K562 (cell line): ENCODE results near the gene RNF114. TPM values are rescaled to one million over a fixed set of nuclear protein-coding genes. Genes with fewer than 3 reads are reported as not detected.
A peak's percentile ranks its signal among the peaks of the same experiment; 100 is the strongest.

Experiments
- CBFA2T3 ChIP-seq: fragments of 450-650 bp; IDR thresholded peaks from 2 replicates; pipeline ENCODE4 v1.6.1; 2017
- CBX3 ChIP-seq, 2 experiments: IDR thresholded peaks; 1 replicate in 1 of 2; 2 replicates in 1 of 2; pipeline ENCODE4 v1.6.1; 2012; ENCODE audit warnings: inconsistent platforms in 2 of 2, low read length in 2 of 2, borderline replicate concordance in 1 of 2, control low read depth in 1 of 2
- MAFG ChIP-seq: fragments of 450-650 bp; conservative IDR thresholded peaks from 2 replicates; pipeline ENCODE4 v1.6.1; 2016; ENCODE audit warnings: missing genetic modification characterization, missing compliant biosample characterization
- TAF1 ChIP-seq: IDR thresholded peaks from 2 replicates; pipeline ENCODE4 v1.6.1; 2011; ENCODE audit warnings: mild to moderate bottlenecking, low read length, moderate library complexity; ENCODE audit not compliant: insufficient read depth, control insufficient read depth, severe bottlenecking; ENCODE audit errors: extremely low read depth
- TEAD1 ChIP-seq, 2 experiments: fragments of 450-650 bp in 1 of 2; sonication (generic) in 1 of 2; formaldehyde crosslinking; IDR thresholded peaks; 2 replicates each; pipeline versions ENCODE4 v1.4.0 to v1.8.0; 2020 to 2022; ENCODE audit warnings: mild to moderate bottlenecking in 2 of 2, missing genetic modification reagents in 1 of 2
- ZFP1 ChIP-seq: fragments of 450-650 bp; formaldehyde crosslinking; IDR thresholded peaks from 2 replicates; pipeline ENCODE4 v1.4.0; 2020; ENCODE audit warnings: mild to moderate bottlenecking, mixed read lengths
- ZNF707 ChIP-seq: fragments of 250-450 bp; sonication (Bioruptor Pico); conservative IDR thresholded peaks from 2 replicates; pipeline ENCODE4 v1.8.0; 2022; ENCODE audit warnings: inconsistent platforms, mild to moderate bottlenecking, moderate library complexity
- ZNF766 ChIP-seq: fragments of 200-800 bp; sonication (Bioruptor generic); conservative IDR thresholded peaks from 2 replicates; pipeline ENCODE4 v1.6.1; 2016; ENCODE audit warnings: missing genetic modification characterization, missing compliant biosample characterization
- ZZZ3 ChIP-seq: fragments of 450-650 bp; IDR thresholded peaks from 2 replicates; pipeline ENCODE4 v1.6.1; 2016; ENCODE audit warnings: antibody characterized with exemption, mild to moderate bottlenecking, moderate library complexity
- polyA plus RNA-seq, 8 experiments: library from polyadenylated mRNA; depleted of rRNA in 4 of 8; stranded (reverse) in 5 of 8; unstranded in 3 of 8; fragments of >200 nt; fragmentation: Nextera tagmentation in 2 of 8; fragmentation: Illumina TruSeq in 1 of 8; extraction: Ambion mirVana in 2 of 8; extraction: Trizol in 1 of 8; gene quantifications; 2 replicates each; pipeline versions ENCODE4 v1.2.1 to v1.2.3, GENCODE V29; 2011 to 2014; ENCODE audit warnings: inconsistent platforms in 1 of 8, missing spikeins in 1 of 8
- total RNA-seq, 7 experiments: library from RNA; depleted of rRNA in 6 of 7; stranded (reverse); fragments of >200 nt in 6 of 7; fragmentation: Illumina TruSeq in 2 of 7; extraction: Trizol in 2 of 7; gene quantifications; 2 replicates each; pipeline versions ENCODE4 v1.2.1 to v1.2.3, GENCODE V29; 2011 to 2021; ENCODE audit warnings: low replicate concordance in 1 of 7
- TF ChIP-seq, protein P1 (sequence below), 2 experiments: fragments of 450-650 bp; formaldehyde crosslinking in 1 of 2; IDR thresholded peaks; 2 replicates each; pipeline versions ENCODE4 v1.4.0 to v1.6.1; 2014 to 2020; ENCODE audit warnings: mild to moderate bottlenecking in 2 of 2, borderline replicate concordance in 1 of 2, low read depth in 1 of 2
- TF ChIP-seq, protein P2 (sequence below): sonication (generic); formaldehyde crosslinking; IDR thresholded peaks from 2 replicates; pipeline ENCODE4 v1.8.0; 2023; ENCODE audit warnings: mild to moderate bottlenecking, missing genetic modification reagents

The RNF114 gene
- total and polyA plus RNA-seq, 9 of the 15 experiments (the other 6 are each of a cell fraction or from before 2014, with no cell fraction given), result 38.6 to 111 (median 62.6) TPM

DNA sequence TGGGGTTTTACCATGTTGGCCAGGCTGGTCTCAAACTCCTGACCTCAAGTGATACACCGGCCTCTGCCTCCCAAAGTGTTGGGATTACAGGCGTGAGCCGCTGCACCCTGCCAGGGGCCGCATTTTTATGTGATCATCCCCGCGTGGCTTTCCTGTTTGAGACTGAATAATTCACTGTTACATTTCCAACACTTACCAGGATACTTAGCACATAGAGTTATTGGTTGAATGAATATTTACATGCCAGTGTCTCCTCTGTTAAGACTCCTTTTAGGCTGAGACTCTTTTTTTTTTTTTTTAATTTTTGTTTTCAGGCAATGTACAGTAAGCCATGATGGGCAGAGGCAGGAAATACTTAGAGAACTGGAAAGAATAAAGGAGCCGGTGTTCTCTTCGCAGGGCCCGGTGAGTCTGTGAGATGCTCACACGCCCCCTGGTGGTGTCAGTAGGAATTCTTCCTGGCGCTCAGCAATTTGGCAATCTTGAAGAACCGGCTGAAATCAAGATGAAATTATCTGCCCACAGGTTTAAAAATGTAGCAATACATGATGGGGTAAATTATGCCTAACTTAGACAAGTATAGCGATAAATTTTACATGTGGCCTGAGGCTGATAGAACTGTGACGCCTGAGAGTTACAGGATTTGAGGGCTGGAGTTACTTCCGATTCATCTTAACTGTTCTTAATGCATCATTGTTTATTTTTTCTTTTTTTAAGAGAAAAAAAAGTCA, 7.6 kb upstream of the RNF114 start (continued):
- TF ChIP-seq ZNF766 (CRISPR knock-in tag) (0 out of 2 replicates have a peak, but pooled peaks have one; percentile 47), ZNF707 (CRISPR knock-in tag) (no peak), CBFA2T3 (peak; percentile 47; the same call in 1 of the 2 replicates), MAFG (peak; percentile 19; the same call in 1 of the 2 replicates), TAF1 (peak; percentile 21), ZFP1 (CRISPR knock-in tag) (no peak), ZZZ3 (no peak), CBX3 (IDR thresholded peaks at IDR 0.05; ENCODE audit: borderline replicate concordance in 1 of 2, low read length in 2 of 2) (0 out of 3 replicates have a peak, but pooled peaks of 1 of the 2 experiments have one; percentile 12), TEAD1 (CRISPR knock-in tag; IDR thresholded peaks at IDR 0.05) (0 out of 4 replicates have a peak, but pooled peaks of 1 of the 2 experiments have one; percentile 30)
- TF ChIP-seq, protein P1, sequence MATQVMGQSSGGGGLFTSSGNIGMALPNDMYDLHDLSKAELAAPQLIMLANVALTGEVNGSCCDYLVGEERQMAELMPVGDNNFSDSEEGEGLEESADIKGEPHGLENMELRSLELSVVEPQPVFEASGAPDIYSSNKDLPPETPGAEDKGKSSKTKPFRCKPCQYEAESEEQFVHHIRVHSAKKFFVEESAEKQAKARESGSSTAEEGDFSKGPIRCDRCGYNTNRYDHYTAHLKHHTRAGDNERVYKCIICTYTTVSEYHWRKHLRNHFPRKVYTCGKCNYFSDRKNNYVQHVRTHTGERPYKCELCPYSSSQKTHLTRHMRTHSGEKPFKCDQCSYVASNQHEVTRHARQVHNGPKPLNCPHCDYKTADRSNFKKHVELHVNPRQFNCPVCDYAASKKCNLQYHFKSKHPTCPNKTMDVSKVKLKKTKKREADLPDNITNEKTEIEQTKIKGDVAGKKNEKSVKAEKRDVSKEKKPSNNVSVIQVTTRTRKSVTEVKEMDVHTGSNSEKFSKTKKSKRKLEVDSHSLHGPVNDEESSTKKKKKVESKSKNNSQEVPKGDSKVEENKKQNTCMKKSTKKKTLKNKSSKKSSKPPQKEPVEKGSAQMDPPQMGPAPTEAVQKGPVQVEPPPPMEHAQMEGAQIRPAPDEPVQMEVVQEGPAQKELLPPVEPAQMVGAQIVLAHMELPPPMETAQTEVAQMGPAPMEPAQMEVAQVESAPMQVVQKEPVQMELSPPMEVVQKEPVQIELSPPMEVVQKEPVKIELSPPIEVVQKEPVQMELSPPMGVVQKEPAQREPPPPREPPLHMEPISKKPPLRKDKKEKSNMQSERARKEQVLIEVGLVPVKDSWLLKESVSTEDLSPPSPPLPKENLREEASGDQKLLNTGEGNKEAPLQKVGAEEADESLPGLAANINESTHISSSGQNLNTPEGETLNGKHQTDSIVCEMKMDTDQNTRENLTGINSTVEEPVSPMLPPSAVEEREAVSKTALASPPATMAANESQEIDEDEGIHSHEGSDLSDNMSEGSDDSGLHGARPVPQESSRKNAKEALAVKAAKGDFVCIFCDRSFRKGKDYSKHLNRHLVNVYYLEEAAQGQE (IDR thresholded peaks at IDR 0.05; ENCODE audit: borderline replicate concordance), result peak; percentile 60; the same call in 1 of the 2 replicates
- TF ChIP-seq, protein P1 (CRISPR knock-in tag; IDR thresholded peaks at IDR 0.05; ENCODE audit: low read depth), result no peak
- TF ChIP-seq, protein P2, sequence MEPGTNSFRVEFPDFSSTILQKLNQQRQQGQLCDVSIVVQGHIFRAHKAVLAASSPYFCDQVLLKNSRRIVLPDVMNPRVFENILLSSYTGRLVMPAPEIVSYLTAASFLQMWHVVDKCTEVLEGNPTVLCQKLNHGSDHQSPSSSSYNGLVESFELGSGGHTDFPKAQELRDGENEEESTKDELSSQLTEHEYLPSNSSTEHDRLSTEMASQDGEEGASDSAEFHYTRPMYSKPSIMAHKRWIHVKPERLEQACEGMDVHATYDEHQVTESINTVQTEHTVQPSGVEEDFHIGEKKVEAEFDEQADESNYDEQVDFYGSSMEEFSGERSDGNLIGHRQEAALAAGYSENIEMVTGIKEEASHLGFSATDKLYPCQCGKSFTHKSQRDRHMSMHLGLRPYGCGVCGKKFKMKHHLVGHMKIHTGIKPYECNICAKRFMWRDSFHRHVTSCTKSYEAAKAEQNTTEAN, result no peak
